GM19324 (cell line): Measurements from ENCODE around the gene EEF1G.
A peak's percentile ranks its signal among the peaks of the same experiment; 100 is the strongest.

ENCODE experiments used
- ATAC-seq: cut with Tn5 transposase; IDR thresholded peaks from one replicate; pipeline ENCODE4 v1.9.1; 2021; ENCODE audit warnings: mild to moderate bottlenecking, moderate library complexity; ENCODE audit not compliant: unreplicated experiment, low FRiP score

EEF1G gene

GRCh38 chr11:62543680-62544444 lies 29.8 kb downstream of the EEF1G start:
- ATAC-seq: no peak

GRCh38 chr11:62542750-62543567 lies 30.7 kb downstream of the EEF1G start:
- ATAC-seq: peak; percentile 27

GRCh38 chr11:62542111-62542745 lies 31.5 kb downstream of the EEF1G start:
- ATAC-seq: no peak

GRCh38 chr11:62540804-62541701 lies 32.6 kb downstream of the EEF1G start:
- no peak for ATAC-seq

- ATAC-seq: no peak
These were observed 34.3 kb downstream of the EEF1G start for GRCh38 chr11:62539238-62539925.

GRCh38 chr11:62538470-62539237 lies 35.0 kb downstream of the EEF1G start:
- ATAC-seq: no peak

- ATAC-seq: no peak
These were observed 37.3 kb downstream of the EEF1G start for GRCh38 chr11:62536301-62536957.

- ATAC-seq: no peak
These were observed 37.9 kb downstream of the EEF1G start for GRCh38 chr11:62535802-62536201.

GRCh38 chr11:62534779-62535545 lies 38.7 kb downstream of the EEF1G start:
- ATAC-seq: no peak

GRCh38 chr11:62532096-62532495 lies 41.6 kb downstream of the EEF1G start:
- ATAC-seq: no peak

- no peak for ATAC-seq
These were observed 56.8 kb downstream of the EEF1G start for GRCh38 chr11:62516736-62517371.

- ATAC-seq: no peak
These were observed 59.5 kb downstream of the EEF1G start for GRCh38 chr11:62514151-62514550.

GRCh38 chr11:62513626-62514025 lies 60.1 kb downstream of the EEF1G start:
- ATAC-seq: no peak

GRCh38 chr11:62512961-62513360 lies 60.7 kb downstream of the EEF1G start:
- no peak for ATAC-seq
